Stimulated activated CD4-positive, alpha-beta T cell treated with anti-CD3 and anti-CD28 coated beads, Interleukin-1b, Interleukin-23, amount 100 ng/mL, for 24 hours (primary cell): ENCODE data around the gene ACAP2.

Experiments
- DNase-seq, 4 experiments: peaks; one replicate each; pipeline ENCODE4 v3.0.0-alpha.2; 2020; ENCODE audit warnings: low read depth in 4 of 4, low spot score in 1 of 4

ACAP2 gene

GRCh38 chr3:195260280-195260905, 182.4 kb downstream of the ACAP2 start:
- DNase-seq = no peak

- peak; percentile 55 to 80 (median 70) for DNase-seq
Measured at GRCh38 chr3:195259475-195260279, 183.1 kb downstream of the ACAP2 start.

- no peak for DNase-seq
Measured at GRCh38 chr3:195259154-195259474, 183.7 kb downstream of the ACAP2 start.

DNA sequence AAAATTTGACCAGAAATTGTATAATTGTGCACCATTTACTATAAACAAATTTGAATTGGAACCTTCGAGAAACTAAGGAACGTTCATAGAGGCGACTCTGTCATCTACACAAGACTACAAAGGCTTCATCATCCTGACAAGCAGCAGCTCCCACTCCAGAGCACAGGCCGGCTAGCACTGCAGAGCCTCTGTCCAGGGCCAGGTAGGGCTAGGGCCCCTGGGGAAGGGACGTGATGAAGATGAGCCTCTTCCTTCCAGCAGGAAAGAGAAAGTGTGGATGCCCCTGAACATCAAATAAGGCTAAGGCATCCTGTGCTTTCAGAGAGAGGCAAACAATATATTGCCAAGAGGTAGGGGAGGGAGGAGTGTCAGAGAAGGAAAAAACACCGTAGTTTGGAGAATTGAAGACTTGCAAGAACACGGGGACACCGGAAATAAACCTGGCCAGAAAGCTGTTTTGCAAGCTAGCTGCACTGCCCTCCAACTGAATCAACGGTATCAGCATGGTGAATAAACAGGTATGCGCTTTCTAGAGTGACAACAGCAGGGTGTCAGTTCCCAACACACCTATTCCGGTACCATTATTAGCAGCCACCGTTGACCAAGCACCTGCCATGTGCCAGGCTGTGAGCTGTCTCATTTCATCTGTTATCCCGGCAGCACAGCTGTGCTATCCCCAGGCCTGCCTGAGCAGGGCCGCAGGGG, 184.2 kb downstream of the ACAP2 start:
- no peak for DNase-seq

DNA sequence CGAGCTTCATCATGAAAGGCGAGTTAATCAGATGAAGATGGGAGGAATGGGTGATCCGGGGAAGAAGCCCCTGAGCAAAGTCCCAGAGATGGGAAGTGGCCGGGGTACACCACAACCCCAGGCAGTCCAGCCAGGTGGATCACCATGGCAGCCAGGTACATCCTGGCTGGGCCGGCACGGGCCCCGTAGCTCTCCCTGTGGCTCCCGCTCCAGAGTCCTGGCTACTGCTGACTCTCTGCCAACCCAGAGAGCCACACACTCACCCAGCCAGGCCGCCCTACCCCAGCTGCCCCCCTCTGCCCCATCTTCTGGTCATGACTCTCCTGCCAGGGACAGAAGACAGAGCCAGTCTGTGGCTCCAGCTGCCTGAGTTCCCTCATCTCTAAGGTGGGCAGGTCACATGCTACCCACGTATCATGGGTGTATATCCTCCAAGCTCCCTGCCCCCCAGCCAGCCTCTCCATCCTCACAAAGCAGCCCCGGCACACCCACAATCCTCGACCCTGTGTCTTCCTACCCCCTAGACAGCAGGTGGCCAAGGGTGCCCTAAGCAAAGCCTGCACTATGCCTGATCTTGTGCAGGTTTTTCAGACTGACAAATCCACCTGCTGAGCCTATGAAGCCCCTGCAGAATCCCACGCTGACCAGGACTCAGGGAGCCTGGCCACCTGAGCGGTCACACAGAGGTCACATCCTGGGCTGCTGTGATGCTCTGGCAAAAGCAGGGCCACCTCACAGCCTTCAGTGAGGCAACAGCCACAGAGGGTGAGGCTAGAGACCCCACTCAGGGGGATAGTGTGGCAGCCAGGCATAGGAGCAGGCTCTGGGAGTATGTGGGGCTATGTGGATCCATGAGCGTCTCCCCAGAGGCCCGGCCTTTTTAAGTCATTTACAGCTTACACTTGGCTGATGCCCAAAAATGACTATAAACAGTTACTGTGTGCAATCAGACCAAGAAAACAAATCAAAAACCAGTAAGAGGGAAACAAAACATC, 185.1 kb downstream of the ACAP2 start:
- no peak for DNase-seq

GRCh38 chr3:195256639-195257453, 186.0 kb downstream of the ACAP2 start:
- no peak for DNase-seq

GRCh38 chr3:195255571-195256501, 187.0 kb downstream of the ACAP2 start:
- no peak for DNase-seq

DNA sequence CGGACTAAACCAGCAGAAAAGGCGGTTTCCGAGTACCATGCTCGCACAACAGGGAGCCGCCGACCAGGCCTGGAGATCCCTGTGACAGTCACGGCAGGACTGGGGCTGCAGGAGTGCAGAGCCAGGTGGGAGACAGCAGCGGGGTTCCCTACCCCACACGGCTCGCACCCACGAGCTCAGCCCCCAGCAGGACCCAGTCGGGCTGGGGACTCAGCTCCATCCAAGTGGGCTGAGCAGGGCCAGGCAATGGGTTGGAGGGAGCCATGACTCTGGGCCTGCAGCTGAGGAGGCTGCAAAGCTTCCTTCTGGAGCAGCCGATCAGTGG, 187.7 kb downstream of the ACAP2 start:
- DNase-seq = no peak

- no peak for DNase-seq
Measured at GRCh38 chr3:195254454-195255175, 188.2 kb downstream of the ACAP2 start.

GRCh38 chr3:195253923-195254432, 188.8 kb downstream of the ACAP2 start:
- no peak for DNase-seq

GRCh38 chr3:195251336-195252065, 191.3 kb downstream of the ACAP2 start:
- DNase-seq = no peak

DNA sequence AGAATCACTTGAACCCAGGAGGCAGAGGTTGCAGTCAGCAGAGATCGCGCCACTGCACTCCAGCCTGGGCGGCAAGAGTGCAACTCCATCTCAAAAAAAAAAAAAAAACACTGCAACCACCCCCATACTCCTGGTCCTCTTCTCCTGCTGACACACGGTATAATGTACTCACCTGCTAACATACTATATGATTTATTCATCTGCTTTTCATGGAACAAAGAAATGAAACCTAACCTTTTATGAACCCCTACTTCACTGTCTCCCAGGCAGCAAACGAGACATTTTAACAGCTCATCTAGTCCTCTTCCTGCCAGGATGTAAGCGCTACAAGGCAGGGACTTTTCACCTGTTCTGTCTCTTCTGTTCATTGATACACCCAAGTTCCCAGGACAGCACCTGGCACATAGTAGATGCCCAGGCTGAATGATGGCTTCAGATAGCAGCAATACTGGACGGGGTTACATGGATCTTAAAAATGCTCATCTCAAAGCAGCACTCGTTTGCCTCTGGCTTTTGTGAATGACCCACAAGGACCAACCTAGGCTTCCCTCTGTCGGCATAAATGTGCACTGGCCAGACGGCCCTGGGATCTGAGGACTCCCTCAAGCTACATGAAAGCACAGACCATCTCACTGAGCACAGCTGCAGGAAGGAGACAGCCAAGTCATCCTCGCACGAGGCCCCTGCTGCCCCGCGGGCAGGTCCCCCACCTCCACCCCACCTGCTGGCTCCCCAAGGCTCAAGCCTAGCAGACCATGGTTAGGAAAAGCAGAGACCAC, 192.2 kb downstream of the ACAP2 start:
- no peak for DNase-seq

- DNase-seq = no peak
Measured at GRCh38 chr3:195249858-195250464, 192.9 kb downstream of the ACAP2 start.

GRCh38 chr3:195249057-195249770, 193.6 kb downstream of the ACAP2 start:
- DNase-seq = no peak

DNA sequence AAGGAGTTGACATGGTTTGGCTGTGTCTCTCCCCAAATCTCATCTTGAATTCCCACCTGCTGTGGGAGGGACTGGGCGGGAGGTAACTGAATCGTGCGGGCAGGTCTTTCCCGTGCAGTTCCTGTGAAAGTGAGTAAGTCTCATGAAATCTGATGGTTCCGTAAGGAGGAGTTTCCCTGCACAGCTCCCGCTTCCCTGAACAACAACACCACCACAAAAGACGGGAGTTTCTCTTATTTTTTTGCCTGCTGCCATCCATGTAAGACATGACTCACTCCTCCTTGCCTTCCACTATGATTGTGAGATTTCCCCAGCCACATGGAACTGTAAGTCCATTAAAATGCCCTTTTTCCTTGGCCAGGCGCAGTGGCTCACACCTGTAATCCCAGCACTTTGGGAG, 194.5 kb downstream of the ACAP2 start:
- no peak for DNase-seq

- DNase-seq = no peak
Measured at GRCh38 chr3:195247863-195248189, 195.0 kb downstream of the ACAP2 start.
